ENCODE results near the gene MAN1C1.

DNA sequence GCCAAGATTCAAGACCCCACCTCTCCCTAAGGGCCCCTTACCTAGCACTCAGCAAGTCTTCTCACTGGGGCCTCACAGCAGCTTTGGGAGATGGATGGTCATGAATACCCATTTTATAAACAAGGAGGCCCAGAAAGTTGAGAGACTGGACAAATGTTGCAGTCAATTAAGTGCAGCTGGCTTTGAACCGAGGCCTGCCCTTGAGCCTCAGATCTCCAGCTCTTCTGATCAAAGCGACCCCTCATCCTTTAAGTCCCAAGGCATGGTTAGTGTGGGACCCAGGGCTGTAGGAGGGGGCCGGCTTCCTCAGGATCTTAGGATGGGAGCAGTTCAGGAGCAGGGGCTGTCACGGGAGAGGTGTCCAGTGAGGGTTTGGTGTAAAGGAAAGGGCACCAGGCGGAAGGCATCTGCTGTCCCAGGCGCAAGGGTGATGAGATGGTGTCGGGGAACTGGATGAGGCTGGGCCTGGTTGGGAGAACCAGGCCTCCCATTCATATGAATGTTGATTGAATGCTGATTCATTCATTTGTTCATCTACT, 198.0 kb downstream of the MAN1C1 start:
- TF ChIP-seq, protein P1, sequence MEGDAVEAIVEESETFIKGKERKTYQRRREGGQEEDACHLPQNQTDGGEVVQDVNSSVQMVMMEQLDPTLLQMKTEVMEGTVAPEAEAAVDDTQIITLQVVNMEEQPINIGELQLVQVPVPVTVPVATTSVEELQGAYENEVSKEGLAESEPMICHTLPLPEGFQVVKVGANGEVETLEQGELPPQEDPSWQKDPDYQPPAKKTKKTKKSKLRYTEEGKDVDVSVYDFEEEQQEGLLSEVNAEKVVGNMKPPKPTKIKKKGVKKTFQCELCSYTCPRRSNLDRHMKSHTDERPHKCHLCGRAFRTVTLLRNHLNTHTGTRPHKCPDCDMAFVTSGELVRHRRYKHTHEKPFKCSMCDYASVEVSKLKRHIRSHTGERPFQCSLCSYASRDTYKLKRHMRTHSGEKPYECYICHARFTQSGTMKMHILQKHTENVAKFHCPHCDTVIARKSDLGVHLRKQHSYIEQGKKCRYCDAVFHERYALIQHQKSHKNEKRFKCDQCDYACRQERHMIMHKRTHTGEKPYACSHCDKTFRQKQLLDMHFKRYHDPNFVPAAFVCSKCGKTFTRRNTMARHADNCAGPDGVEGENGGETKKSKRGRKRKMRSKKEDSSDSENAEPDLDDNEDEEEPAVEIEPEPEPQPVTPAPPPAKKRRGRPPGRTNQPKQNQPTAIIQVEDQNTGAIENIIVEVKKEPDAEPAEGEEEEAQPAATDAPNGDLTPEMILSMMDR (IDR thresholded peaks at IDR 0.05; ENCODE audit: low read depth, low read length) = no peak
- TF ChIP-seq POLR2A (IDR thresholded peaks at IDR 0.05; ENCODE audit: extremely low read depth, insufficient read length) = no peak

All from NB4 (cell line).